Activated CD8-positive, alpha-beta T cell treated with anti-CD3 and anti-CD28 coated beads for 36 hours (primary cell): ENCODE results near the gene MEAF6. TPM values are rescaled to one million over a fixed set of nuclear protein-coding genes. Genes with fewer than 3 reads are reported as not detected.

Experiments used
- ATAC-seq: fragments of 200-7000 bp; cut with Tn5 transposase; one replicate; pipeline ENCODE4 v1.10.0; 2021; ENCODE audit warnings: mild to moderate bottlenecking, moderate library complexity
- CTCF ChIA-PET: fragments of 350-600 bp; sonication (Branson Sonifier 250); formaldehyde crosslinking; loops from one replicate; lab custom pipeline; 2021; ENCODE audit warnings: antibody characterized with exemption; lab: Charles Lee
- POLR2A ChIA-PET: fragments of 350-600 bp; sonication (Branson Sonifier 250); formaldehyde crosslinking; loops from one replicate; lab custom pipeline; 2021; ENCODE audit warnings: antibody characterized with exemption; lab: Charles Lee
- DNase-seq: peaks from one replicate; pipeline ENCODE4 v3.0.0-alpha.2; 2020
- H3K27ac Mint-ChIP-seq: one replicate; pipeline ENCODE4 v1.8.0; 2021; ENCODE audit warnings: mild to moderate bottlenecking, mixed read lengths
- H3K27me3 Mint-ChIP-seq: one replicate; pipeline ENCODE4 v1.8.0; 2021; ENCODE audit warnings: mixed read lengths
- H3K36me3 Mint-ChIP-seq: one replicate; pipeline ENCODE4 v1.8.0; 2021; ENCODE audit warnings: low read depth, mixed read lengths
- H3K4me1 Mint-ChIP-seq: one replicate; pipeline ENCODE4 v1.8.0; 2021; ENCODE audit warnings: low read depth, mixed read lengths
- H3K4me3 Mint-ChIP-seq: one replicate; pipeline ENCODE4 v1.8.0; 2021; ENCODE audit warnings: mild to moderate bottlenecking, moderate library complexity, mixed read lengths
- H3K9me3 Mint-ChIP-seq: one replicate; pipeline ENCODE4 v1.8.0; 2021; ENCODE audit warnings: mixed read lengths
- intact Hi-C: fragments of 100-400 bp; cut with micrococcal nuclease; formaldehyde crosslinking; loops from one replicate; pipeline ENCODE4 v1.10.0; 2022
- microRNA-seq: library from miRNA; unstranded; fragments of <30 nt; microRNA quantifications from one replicate; pipeline ENCODE4 v1.2.0, GENCODE V29; 2022; ENCODE audit warnings: borderline microRNAs expressed, borderline replicate concordance
- total RNA-seq, 2 experiments: library from RNA; stranded (reverse); gene quantifications; one replicate each; pipeline ENCODE4 v1.2.3, GENCODE V29; 2021
- TF ChIP-seq, protein P1 (sequence below): fragments of 200-600 bp; IDR thresholded peaks from one replicate; pipeline ENCODE4 v1.8.0; 2022; ENCODE audit warnings: antibody characterized with exemption, mild to moderate bottlenecking

Gene MEAF6
- total RNA-seq, 2 experiments from 2014 or later: 74.0 to 76.3 TPM

DNA sequence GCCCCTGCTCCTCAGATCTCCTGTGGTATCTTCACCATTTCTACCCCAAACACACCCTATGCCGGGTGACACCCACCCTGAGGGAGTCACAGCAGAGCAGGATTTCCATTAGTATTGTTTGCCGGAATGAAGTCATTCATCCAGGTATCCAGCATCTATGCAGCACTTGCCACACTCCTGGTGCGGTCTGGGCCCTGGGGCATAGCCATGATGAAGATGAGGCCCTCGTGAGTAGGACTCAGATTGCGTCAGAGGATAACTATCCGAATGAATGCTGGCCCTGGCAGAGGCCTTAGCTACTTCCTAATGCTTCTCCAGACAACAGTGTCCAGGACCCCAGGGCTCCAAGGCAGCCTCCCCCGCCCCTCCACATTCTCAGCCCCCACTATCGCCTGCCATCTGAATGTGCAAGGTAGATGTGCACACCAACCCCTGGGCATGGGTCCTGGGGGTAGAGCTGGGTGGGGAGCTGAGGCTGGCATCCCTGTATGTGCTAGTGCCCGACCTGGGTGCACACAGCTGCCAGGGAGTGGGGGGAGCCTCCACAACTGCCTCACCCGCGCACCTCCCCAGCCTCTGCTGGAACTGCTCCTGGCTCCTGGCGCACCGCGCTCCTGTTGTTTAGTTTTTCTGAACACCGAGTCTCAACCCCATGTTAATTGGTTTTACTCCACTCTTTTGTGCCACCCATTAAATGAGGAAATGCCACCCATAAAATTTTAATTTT lies 65.7 kb downstream of the MEAF6 start:
- no peak for ATAC-seq
- TF ChIP-seq, protein P1, sequence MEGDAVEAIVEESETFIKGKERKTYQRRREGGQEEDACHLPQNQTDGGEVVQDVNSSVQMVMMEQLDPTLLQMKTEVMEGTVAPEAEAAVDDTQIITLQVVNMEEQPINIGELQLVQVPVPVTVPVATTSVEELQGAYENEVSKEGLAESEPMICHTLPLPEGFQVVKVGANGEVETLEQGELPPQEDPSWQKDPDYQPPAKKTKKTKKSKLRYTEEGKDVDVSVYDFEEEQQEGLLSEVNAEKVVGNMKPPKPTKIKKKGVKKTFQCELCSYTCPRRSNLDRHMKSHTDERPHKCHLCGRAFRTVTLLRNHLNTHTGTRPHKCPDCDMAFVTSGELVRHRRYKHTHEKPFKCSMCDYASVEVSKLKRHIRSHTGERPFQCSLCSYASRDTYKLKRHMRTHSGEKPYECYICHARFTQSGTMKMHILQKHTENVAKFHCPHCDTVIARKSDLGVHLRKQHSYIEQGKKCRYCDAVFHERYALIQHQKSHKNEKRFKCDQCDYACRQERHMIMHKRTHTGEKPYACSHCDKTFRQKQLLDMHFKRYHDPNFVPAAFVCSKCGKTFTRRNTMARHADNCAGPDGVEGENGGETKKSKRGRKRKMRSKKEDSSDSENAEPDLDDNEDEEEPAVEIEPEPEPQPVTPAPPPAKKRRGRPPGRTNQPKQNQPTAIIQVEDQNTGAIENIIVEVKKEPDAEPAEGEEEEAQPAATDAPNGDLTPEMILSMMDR: no peak
- CTCF ChIA-PET: interaction anchor here (1.2 to 21.0 kb wide), 3 partner anchors 15 to 154 kb away, joined by 3 to 380 read pairs (median 18); no protein-coding TSS in a partner anchor
- Mint-ChIP-seq H3K27ac (no peak overlapping the region), H3K4me1 (peaks cover 9% of the 10 kb centered on the region), H3K4me3 (no peak overlapping the region), H3K9me3 (no peaks in the 10 kb centered on the region), H3K36me3 (no peaks in the 10 kb centered on the region), H3K27me3 (peaks cover 2% of the 10 kb centered on the region)
- intact Hi-C loops: no loop called here
- no peak for DNase-seq
- POLR2A ChIA-PET: interaction anchor here (1.1 to 1.6 kb wide), 2 partner anchors 25 to 239 kb away, joined by 3 to 4 read pairs; partner anchors contain the start of gene ZC3H12A

DNA sequence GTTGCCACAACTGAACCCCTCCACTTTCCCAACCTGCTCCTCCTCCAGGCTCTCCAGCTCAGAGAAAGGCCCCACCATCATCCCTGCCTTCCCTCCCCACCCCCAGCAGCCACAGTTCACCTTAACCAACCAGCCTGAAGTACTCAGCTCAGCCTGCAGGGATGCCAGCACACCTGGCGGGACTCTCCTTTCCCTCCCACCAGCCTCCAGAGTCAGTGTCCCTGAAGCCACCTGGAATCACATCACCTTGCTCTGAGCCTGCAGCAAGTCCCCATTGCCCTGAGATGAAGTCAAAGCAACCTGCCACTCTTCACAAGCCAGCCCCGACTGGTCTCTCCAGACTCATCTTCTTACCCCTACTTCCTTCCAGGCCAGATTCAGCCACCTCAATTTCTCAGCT lies 66.4 kb downstream of the MEAF6 start:
- Mint-ChIP-seq H3K36me3 (no peaks in the 10 kb centered on the region), H3K4me3 (no peak overlapping the region), H3K27ac (no peak overlapping the region), H3K4me1 (peaks cover 9% of the 10 kb centered on the region), H3K9me3 (no peaks in the 10 kb centered on the region), H3K27me3 (peaks cover 2% of the 10 kb centered on the region)
- CTCF ChIA-PET: interaction anchor here (1.2 to 21.0 kb wide), 2 partner anchors 45 to 155 kb away, joined by 3 to 380 read pairs; no protein-coding TSS in a partner anchor
- POLR2A ChIA-PET: no interaction called here
- DNase-seq: no peak
- TF ChIP-seq, protein P1: no peak
- intact Hi-C loops: no loop called here
- ATAC-seq: no peak

DNA sequence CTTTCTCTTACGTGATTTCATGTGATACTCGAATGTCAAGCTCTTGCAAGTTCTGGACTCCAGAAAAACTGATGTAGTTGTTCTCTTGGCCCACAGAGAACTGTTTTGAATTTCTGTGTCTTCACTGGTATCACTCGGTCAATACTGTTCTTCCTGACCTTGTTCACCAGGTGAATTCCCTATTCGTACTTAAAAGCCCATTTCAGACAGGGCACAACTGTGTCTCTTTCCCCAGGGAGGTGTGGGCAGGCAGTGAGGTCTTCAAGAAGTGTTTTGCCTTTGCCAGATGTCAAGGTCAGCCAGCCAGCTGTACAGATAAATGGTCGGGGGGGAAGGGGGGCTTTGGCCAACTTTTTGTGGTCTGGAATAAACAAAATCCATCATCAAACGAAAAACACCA lies 67.7 kb downstream of the MEAF6 start:
- DNase-seq: no peak
- Mint-ChIP-seq H3K27ac (no peak overlapping the region), H3K4me3 (no peak overlapping the region), H3K9me3 (no peaks in the 10 kb centered on the region), H3K36me3 (no peaks in the 10 kb centered on the region), H3K27me3 (peaks cover 2% of the 10 kb centered on the region), H3K4me1 (peaks cover 9% of the 10 kb centered on the region)
- ChIA-PET CTCF (interaction anchor here (1.2 kb wide), 1 partner anchor 15 kb away, joined by 3 read pairs; no protein-coding TSS in a partner anchor), POLR2A (interaction anchor here (0.8 kb wide), 1 partner anchor 32 kb away, joined by 3 read pairs; no protein-coding TSS in a partner anchor)
- intact Hi-C loops: no loop called here
- ATAC-seq: no peak
- TF ChIP-seq, protein P1: no peak

DNA sequence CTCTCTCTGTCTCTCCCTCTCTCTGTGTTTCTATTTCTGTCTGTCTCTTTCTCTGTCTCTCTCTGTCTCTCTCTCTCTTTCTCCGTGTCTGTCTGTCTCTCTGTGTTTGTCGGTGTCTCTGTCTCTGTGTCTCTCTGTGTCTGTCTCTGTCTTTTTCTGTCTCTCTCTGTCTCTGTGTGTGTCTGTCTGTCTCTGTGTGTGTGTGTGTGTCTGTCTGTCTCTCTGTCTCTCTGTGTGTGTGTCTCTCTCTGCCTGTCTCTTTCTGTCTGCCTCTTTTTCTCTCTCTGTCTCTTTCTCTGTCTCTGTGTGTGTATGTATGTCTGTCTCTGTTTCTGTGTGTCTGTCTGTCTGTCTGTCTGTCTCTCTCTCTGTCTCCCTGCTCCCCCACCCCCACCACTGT lies 71.9 kb downstream of the MEAF6 start:
- H3K4me1 Mint-ChIP-seq: no peaks in the 10 kb centered on the region
- H3K9me3 Mint-ChIP-seq: no peaks in the 10 kb centered on the region
- ChIA-PET CTCF (no interaction called here), POLR2A (no interaction called here)
- H3K27ac Mint-ChIP-seq: no peak overlapping the region
- ATAC-seq (no peak), DNase-seq (no peak)
- H3K27me3 Mint-ChIP-seq: peaks cover 13% of the 10 kb centered on the region
- intact Hi-C loops: no loop called here
- no peaks in the 10 kb centered on the region for H3K36me3 Mint-ChIP-seq
- TF ChIP-seq, protein P1: no peak
- no peak overlapping the region for H3K4me3 Mint-ChIP-seq

Small RNA genes lying within 50 kb of the gene (microRNA-seq; reads per million reads assigned to microRNA genes)
- 2.4 reads per million for gene MIR5581
- gene MIR6732: 0.91 reads per million

Other genes with a start within 250 kb of the MEAF6 start
- gene ZC3H12A, start 40.2 kb downstream of the MEAF6 start, total RNA-seq: 10 to 100 TPM; 20.4 to 20.5 TPM
- gene SNIP1, start 39.5 kb upstream of the MEAF6 start, total RNA-seq: 10 to 100 TPM; 18.3 to 21.8 TPM
- not detected for gene DNALI1, start 42.2 kb upstream of the MEAF6 start, total RNA-seq
- 10 to 100 TPM; 76.4 to 77.8 TPM for gene GNL2, start 81.2 kb upstream of the MEAF6 start, total RNA-seq
- not detected for gene RSPO1, start 120.1 kb upstream of the MEAF6 start, total RNA-seq
- gene CDCA8, start 177.8 kb upstream of the MEAF6 start, total RNA-seq: 10 to 100 TPM; 53.7 to 56.0 TPM